C1 segment of cervical spinal cord (tissue), 14 donors: Measurements from ENCODE around the gene MAL.
"Not testable (repeated sequence)": the region's sequence is repeated elsewhere in the genome, so short reads cannot be mapped to it uniquely, and the experiment has no call there.

Experiments used
- DNase-seq, 14 donors: peaks; one replicate each; lab custom pipeline; 2025; lab: John Stamatoyannopoulos, UW

The MAL gene

GRCh38 chr2:95098273-95098672 is 72.8 kb downstream of the MAL start:
- not testable (repeated sequence) for DNase-seq

GRCh38 chr2:95099910-95100309 is 74.4 kb downstream of the MAL start:
- DNase-seq, result no peak
